ENCODE measurements around the gene SDK2. TPM values are rescaled to one million over a fixed set of nuclear protein-coding genes. Genes with fewer than 3 reads are reported as not detected.

SDK2 gene
- total RNA-seq, 2 donors from 2014 or later: 0.94 to 2.1 TPM

DNA sequence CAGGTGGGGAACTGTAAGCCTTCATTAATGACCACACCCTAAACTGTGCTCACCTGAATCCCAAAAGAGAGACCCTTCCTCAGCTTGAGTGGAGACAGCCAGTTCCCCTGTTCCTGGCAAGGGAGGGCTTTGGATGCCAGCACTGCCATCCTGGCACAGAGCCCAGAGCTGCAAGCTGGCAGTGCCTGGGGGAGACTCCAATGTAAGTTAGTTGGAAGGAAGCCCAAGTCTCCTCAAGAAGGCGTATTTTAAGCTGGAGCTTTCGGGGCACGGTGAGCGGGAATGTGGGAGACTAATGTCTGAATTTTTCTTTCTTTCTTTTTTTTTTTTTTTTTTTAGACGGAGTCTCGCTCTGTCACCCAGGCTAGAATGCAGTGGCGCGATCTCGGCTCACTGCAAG, 337.1 kb downstream of the SDK2 start:
- intact Hi-C loops (cut with DNase I): no loop called here
- no peak for ATAC-seq
- no peak for DNase-seq

- intact Hi-C loops (cut with DNase I): no loop called here
- no peak for ATAC-seq
- DNase-seq: no peak
These were observed 338.1 kb downstream of the SDK2 start for GRCh38 chr17:73305845-73306836.

DNA sequence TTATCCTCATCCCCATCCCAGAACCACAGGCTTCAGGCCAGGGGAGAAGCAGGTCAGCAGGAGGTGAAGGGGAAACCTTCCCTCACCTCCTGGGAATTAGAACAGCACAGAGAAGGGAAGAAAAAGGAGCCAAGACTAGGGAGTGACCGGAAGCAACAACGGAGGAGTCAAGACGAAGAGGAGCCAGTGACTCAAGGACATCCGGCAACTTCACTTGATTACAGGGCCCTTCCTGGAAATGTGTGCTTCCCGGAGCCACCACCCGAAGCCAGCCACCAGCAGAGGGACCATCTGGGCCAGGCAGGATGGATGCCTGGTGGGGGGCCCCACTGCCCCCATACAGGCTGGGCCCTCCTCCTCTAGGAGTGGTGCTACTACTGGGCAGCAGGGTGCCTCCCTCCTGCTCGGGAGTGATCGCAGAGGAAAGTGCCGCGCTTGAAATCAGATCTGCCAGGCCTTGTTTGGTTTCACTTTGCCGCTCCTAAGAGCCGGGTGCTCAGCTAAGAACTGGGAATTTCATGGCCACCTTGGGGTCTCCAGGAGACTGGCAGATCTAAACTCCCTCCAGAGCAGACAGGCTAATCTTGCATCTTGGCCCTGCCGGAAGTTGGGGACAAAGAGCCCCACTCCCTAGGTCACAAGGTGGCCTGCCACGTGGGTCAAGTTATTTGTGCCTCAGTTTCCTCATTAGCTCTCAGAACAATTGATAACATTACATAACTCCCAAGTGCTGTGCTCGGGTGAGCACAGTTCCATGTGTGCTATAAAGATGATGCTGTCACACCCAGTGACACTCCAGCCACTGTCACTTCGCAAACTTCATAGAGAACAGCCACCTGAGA, 339.1 kb downstream of the SDK2 start:
- DNase-seq: peak; percentile 87
- ATAC-seq: peak; percentile 55 to 59
- intact Hi-C loops (cut with DNase I): no loop called here

DNA sequence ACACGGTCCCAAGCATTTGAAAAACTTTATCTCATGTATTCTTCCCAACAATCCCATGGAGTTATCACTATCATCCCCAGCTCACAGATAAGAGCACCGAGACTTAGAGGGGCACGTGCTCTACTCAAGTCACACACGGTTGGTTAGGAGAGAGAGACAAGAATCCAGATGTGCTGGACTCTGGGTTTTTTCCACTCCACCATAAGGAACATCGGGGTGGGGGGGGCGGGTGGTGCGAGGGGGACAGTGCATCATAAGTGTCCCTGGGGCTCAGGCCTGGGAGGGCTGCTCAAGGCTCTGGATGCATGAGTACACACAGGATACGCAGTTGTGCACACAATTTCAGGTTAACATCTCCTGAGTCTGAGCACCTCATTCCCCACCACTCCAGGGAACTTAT, 339.8 kb downstream of the SDK2 start:
- peak in 1 of 2 donors; percentile 0 for ATAC-seq
- intact Hi-C loops (cut with DNase I): no loop called here
- no peak for DNase-seq

- intact Hi-C loops (cut with DNase I): no loop called here
- ATAC-seq: no peak
- DNase-seq: no peak
These were observed 342.1 kb downstream of the SDK2 start for GRCh38 chr17:73302189-73302588.

- no peak for DNase-seq
- intact Hi-C loops (cut with DNase I): no loop called here
- ATAC-seq: no peak
These were observed 342.9 kb downstream of the SDK2 start for GRCh38 chr17:73301369-73301768.

DNA sequence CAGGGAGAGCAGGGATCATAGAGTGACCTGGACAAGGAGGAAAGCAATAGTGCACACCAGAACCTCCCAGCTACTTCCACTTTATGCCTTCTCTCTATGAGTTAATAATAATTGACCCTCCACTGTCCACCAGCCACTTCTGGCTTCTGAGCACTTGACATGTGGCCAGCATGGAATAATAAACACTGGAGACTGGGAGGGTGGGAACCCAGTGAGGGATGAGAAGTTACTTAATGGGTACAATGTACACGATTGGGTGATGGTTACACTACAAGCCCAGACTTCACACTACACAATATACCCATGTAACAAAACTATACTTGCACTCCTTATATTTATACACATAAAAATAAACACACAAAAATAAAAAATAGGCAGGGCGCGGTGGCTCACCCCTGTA, 343.9 kb downstream of the SDK2 start:
- ATAC-seq: no peak
- intact Hi-C loops (cut with DNase I): no loop called here
- DNase-seq: no peak

- intact Hi-C loops (cut with DNase I): no loop called here
- DNase-seq: no peak
- ATAC-seq: peak in 1 of 2 donors; percentile 14
These were observed 346.0 kb downstream of the SDK2 start for GRCh38 chr17:73297934-73298861.

DNA sequence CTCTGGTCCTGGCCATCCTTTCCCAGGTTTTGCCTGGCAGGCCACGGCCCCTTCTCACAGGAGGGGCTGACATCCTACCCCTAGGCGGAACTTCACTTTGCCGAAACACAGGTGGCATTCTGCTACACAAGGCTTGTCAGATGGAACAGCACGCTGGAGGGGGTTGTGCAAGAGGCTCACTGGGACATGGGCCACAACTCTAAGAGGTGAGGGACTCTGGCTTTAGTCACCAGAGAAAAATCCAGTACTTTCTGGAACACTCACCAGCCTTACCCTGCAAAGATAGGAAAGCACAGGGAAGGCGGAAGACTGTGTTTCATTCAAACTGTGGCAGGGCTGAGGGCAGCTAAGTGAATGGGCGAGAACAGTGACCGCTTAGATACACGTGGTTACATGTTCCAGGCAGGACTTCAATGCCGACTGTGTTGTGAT, 350.7 kb downstream of the SDK2 start:
- ATAC-seq (peak; percentile 33 to 41), DNase-seq (peak; percentile 68)
- intact Hi-C loops (cut with DNase I): no loop called here

DNA sequence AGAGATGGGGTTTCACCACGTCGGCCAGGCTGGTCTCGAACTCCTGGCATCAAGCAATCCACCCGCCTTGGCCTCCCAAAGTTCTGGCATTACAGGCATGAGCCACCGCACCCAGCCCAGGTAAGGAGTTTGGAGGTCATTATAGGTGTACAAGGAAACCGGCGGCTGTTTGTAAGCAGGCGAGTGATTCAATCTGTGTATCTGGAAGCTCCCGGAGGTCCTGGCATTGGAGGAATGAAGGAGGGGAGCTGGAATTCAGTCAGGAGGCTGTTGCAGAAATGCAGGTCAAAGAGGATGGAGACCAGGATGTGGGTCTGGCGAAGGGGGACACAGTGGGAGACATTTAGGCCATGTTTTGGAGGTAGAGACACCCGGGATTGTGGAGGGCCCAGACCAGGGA, 351.2 kb downstream of the SDK2 start:
- no peak for DNase-seq
- ATAC-seq: no peak
- intact Hi-C loops (cut with DNase I): no loop called here

DNA sequence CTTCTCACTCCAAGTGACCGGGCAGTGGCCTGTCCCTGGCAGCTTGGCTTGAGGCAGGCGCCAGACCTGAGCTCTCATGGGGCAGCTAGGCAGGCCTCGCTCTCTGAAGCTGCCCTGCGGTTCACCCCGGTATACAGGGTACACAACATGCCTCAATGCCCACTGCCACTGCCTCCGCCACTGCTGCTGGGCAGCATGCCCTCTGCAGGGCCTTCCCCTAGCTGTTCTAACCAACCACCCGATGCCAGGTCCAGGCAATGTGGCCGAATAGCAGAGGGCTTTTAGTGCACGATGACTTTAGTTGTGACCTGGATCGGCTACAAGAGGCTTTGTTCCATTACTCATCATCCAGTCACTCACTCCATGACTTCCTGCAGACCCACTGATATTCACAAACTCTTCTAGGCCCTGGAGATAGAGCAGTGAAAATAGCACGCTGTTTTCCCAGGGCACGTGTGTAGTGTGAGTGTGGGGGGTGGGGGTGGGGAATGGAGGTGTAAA, 352.2 kb downstream of the SDK2 start:
- DNase-seq: peak; percentile 68
- intact Hi-C loops (cut with DNase I): no loop called here

DNA sequence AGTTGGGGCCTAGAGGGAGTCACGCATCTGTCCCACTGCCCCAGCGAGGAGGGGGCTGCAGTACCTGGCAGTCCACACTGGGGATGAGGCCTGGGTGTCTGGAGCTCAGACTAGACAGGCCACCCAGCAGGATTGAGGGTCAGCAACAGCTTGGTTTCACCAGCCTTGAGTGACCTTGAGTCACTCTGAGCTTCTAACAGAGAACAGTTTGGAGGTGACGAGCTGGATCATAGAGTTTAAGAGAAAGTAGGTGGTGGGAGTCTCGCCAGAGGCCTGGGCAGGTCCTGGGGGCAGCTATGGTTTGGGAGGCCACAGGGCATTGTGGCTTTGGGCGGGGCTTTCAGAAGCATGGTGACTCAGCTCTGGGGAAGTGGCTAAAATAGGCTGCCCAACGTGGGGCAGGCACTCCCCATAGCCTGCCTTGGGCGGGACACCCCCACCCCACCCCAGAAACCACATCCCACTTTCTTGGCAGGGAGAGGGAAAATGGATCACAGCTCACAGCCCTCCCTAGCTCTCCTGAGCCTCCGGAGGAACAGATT, 352.9 kb downstream of the SDK2 start:
- intact Hi-C loops (cut with DNase I): no loop called here
- ATAC-seq: peak; percentile 21 to 77
- DNase-seq: peak; percentile 82

More for the DNA sequence above, 352.2 kb downstream of the SDK2 start:
- ATAC-seq: peak; percentile 55 to 70

- no peak for DNase-seq
- no peak for ATAC-seq
- intact Hi-C loops (cut with DNase I): no loop called here
These were observed 353.6 kb downstream of the SDK2 start for GRCh38 chr17:73290399-73291259.

- no peak for ATAC-seq
- DNase-seq: no peak
- intact Hi-C loops (cut with DNase I): no loop called here
These were observed 354.5 kb downstream of the SDK2 start for GRCh38 chr17:73289549-73290254.

- ATAC-seq: peak; percentile 49 to 56
- intact Hi-C loops (cut with DNase I): no loop called here
- peak; percentile 75 for DNase-seq
These were observed 355.5 kb downstream of the SDK2 start for GRCh38 chr17:73288534-73289302.

GRCh38 chr17:73286863-73287296, 357.4 kb downstream of the SDK2 start:
- no peak for ATAC-seq

More at GRCh38 chr17:73286863-73287296, 357.4 kb downstream of the SDK2 start:
- peak; percentile 53 for DNase-seq
- intact Hi-C loops (cut with DNase I): no loop called here

Data from left cardiac atrium (tissue), 4 donors.